Measurements from ENCODE around the gene ECI1. TPM values are rescaled to one million over a fixed set of nuclear protein-coding genes. Genes with fewer than 3 reads are reported as not detected.

Gene ECI1
- total RNA-seq, 1 donor, result 42.3 TPM

DNA sequence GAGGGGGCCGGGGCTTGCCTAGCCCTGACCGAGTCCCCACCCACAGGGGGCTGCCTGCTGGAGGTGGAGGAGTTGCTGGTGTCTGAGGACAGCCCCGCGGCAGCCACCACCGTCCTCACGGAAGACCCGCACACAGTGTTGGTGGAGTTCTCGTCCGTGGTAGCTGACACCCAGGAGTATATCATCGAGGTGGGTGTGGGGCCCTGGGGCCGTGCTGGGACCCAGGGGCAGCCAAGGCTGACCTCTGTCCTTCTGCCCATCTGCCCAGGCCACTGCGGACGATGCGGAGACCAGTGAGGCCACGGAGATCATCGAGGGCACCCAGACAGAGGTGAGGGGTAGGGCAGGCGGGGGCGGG lies 16.6 kb downstream of the ECI1 start:
- Histone ChIP-seq H4K20me1 (ENCODE audit: insufficient read depth, low read length) (peaks cover 25% of the 10 kb centered on the region), H2AFZ (ENCODE audit: low read length) (no peak overlapping the region), H3K27me3 (ENCODE audit: insufficient read depth, low read length) (peaks cover 13% of the 10 kb centered on the region), H3K9me3 (ENCODE audit: low read depth, low read length) (no peaks in the 10 kb centered on the region), H3K27ac (ENCODE audit: low read depth, low read length) (no peak overlapping the region), H3K4me1 (ENCODE audit: insufficient read depth, low read length) (peaks cover 6% of the 10 kb centered on the region), H3K4me2 (ENCODE audit: insufficient read depth, low read length) (no peak overlapping the region), H3K4me3 (ENCODE audit: insufficient read depth, low read length) (no peak overlapping the region), H3K79me2 (ENCODE audit: insufficient read depth, low read length) (peaks cover 3% of the 10 kb centered on the region), H3K36me3 (ENCODE audit: insufficient read depth, low read length) (peaks cover 27% of the 10 kb centered on the region)
- TF ChIP-seq, protein P1, sequence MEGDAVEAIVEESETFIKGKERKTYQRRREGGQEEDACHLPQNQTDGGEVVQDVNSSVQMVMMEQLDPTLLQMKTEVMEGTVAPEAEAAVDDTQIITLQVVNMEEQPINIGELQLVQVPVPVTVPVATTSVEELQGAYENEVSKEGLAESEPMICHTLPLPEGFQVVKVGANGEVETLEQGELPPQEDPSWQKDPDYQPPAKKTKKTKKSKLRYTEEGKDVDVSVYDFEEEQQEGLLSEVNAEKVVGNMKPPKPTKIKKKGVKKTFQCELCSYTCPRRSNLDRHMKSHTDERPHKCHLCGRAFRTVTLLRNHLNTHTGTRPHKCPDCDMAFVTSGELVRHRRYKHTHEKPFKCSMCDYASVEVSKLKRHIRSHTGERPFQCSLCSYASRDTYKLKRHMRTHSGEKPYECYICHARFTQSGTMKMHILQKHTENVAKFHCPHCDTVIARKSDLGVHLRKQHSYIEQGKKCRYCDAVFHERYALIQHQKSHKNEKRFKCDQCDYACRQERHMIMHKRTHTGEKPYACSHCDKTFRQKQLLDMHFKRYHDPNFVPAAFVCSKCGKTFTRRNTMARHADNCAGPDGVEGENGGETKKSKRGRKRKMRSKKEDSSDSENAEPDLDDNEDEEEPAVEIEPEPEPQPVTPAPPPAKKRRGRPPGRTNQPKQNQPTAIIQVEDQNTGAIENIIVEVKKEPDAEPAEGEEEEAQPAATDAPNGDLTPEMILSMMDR (IDR thresholded peaks at IDR 0.05; ENCODE audit: extremely low read depth, low read depth, low read length), result no peak
- no peak for DNase-seq (ENCODE audit: insufficient read length, low spot score, missing footprints)

DNA sequence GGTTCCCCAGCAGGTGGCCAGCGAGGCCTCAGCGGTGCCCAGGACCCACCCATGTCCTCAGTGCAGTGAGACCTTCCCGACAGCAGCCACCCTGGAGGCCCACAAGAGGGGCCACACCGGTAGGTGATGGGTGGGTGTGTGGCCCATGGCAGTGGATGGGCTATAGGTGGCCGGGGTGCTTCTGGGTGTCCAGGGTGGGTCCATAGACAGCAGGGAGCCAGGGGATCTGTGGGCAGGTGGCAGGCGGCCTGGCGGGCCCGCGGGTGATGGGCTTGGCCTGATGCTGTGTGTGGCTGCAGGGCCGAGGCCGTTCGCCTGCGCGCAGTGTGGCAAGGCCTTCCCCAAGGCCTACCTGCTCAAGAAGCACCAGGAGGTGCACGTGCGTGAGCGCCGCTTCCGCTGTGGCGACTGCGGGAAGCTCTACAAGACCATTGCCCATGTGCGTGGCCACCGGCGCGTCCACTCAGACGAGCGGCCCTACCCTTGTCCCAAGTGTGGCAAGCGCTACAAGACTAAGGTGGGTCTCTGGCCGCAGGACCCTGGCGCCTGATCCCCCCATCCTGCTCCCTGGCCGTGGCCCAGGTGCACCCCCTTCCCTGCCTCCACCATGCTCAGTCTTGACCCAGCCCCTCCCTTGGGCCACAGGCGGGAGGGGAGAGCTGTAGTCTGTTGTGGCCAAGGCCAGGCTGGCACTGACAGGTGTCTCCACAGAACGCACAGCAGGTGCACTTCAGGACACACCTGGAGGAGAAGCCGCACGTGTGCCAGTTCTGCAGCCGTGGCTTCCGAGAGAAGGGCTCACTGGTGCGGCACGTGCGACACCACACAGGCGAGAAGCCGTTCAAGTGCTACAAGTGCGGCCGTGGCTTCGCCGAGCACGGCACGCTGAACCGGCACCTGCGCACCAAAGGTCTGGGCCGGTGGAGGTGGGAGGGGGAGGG lies 17.2 kb downstream of the ECI1 start:
- Histone ChIP-seq H3K4me2 (ENCODE audit: insufficient read depth, low read length) (no peak overlapping the region), H3K4me3 (ENCODE audit: insufficient read depth, low read length) (no peak overlapping the region), H3K36me3 (ENCODE audit: insufficient read depth, low read length) (peaks cover 33% of the 10 kb centered on the region), H3K79me2 (ENCODE audit: insufficient read depth, low read length) (peaks cover 9% of the 10 kb centered on the region), H3K27me3 (ENCODE audit: insufficient read depth, low read length) (peaks cover 13% of the 10 kb centered on the region), H3K9me3 (ENCODE audit: low read depth, low read length) (no peaks in the 10 kb centered on the region), H3K4me1 (ENCODE audit: insufficient read depth, low read length) (peaks cover 6% of the 10 kb centered on the region), H4K20me1 (ENCODE audit: insufficient read depth, low read length) (peaks cover 30% of the 10 kb centered on the region), H2AFZ (ENCODE audit: low read length) (no peak overlapping the region), H3K27ac (ENCODE audit: low read depth, low read length) (no peak overlapping the region)
- no peak for DNase-seq (ENCODE audit: insufficient read length, low spot score, missing footprints)
- TF ChIP-seq, protein P1 (IDR thresholded peaks at IDR 0.05; ENCODE audit: extremely low read depth, low read depth, low read length), result no peak

DNA sequence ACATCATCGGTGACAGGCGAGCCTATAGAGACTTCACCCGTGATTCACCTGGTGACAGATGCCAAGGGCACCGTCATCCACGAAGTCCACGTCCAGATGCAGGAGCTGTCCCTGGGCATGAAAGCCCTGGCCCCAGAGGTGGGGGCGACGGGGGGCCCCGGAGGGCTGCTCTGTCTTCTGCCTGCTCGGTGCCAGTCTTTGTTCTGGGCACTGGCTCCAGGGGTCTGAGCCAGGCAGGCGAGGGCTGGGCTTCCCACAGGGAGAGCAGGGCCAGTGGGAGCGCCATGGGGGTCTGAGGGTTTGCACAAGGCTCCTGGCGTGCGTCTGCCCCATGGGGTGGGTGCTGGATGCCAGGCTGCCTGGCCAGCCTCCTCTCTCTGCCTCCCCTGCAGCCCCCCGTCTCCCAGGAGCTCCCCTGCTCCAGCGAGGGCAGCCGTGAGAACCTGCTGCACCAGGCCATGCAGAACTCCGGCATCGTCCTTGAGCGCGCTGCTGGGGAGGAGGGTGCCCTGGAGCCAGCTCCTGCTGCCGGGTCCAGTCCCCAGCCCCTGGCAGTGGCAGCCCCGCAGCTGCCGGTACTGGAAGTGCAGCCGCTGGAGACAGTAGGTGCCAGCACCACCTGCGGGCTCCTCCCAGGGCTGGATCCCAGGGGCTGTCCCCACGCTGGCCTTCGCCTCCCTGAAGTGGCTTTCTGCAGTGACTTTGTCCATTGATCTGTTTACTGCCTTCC lies 18.2 kb downstream of the ECI1 start:
- Histone ChIP-seq H3K27ac (ENCODE audit: low read depth, low read length) (no peak overlapping the region), H3K4me1 (ENCODE audit: insufficient read depth, low read length) (peaks cover 6% of the 10 kb centered on the region), H3K27me3 (ENCODE audit: insufficient read depth, low read length) (peaks cover 13% of the 10 kb centered on the region), H4K20me1 (ENCODE audit: insufficient read depth, low read length) (peaks cover 38% of the 10 kb centered on the region), H3K9me3 (ENCODE audit: low read depth, low read length) (no peaks in the 10 kb centered on the region), H3K4me3 (ENCODE audit: insufficient read depth, low read length) (no peak overlapping the region), H3K36me3 (ENCODE audit: insufficient read depth, low read length) (peaks cover 42% of the 10 kb centered on the region), H3K4me2 (ENCODE audit: insufficient read depth, low read length) (no peak overlapping the region), H3K79me2 (ENCODE audit: insufficient read depth, low read length) (peaks cover 19% of the 10 kb centered on the region), H2AFZ (ENCODE audit: low read length) (no peak overlapping the region)
- TF ChIP-seq, protein P1 (IDR thresholded peaks at IDR 0.05; ENCODE audit: extremely low read depth, low read depth, low read length), result no peak
- DNase-seq (ENCODE audit: insufficient read length, low spot score, missing footprints), result no peak
